H9 (cell line): ENCODE measurements around the gene LRP1B. TPM values are rescaled to one million over a fixed set of nuclear protein-coding genes. Genes with fewer than 3 reads are reported as not detected.

Source experiments
- DNase-seq: peaks from one replicate; pipeline ENCODE4 v3.0.0-alpha.2; 2017
- H2AFZ ChIP-seq: one replicate; pipeline ENCODE4 v1.6.1; 2013; ENCODE audit warnings: mild to moderate bottlenecking, low read length, control low read depth, moderate library complexity
- H2AK5ac ChIP-seq: 2 replicates; pipeline ENCODE4 v1.6.1; 2013; ENCODE audit warnings: low read length, control low read depth, mixed read lengths; ENCODE audit not compliant: insufficient read length
- H2BK120ac ChIP-seq: one replicate; pipeline ENCODE4 v1.6.1; 2013; ENCODE audit warnings: low read depth, mild to moderate bottlenecking, low read length, control low read depth, inconsistent platforms; ENCODE audit not compliant: poor library complexity, severe bottlenecking
- H2BK12ac ChIP-seq: 2 replicates; pipeline ENCODE4 v1.6.1; 2013; ENCODE audit warnings: low read length, control low read depth, mixed read lengths, low read depth; ENCODE audit not compliant: insufficient read length
- H2BK15ac ChIP-seq: 2 replicates; pipeline ENCODE4 v1.6.1; 2013; ENCODE audit warnings: low read depth, low read length, control low read depth
- H2BK20ac ChIP-seq: one replicate; pipeline ENCODE4 v1.6.1; 2013; ENCODE audit warnings: low read depth, mild to moderate bottlenecking, low read length, control low read depth, inconsistent platforms; ENCODE audit not compliant: poor library complexity, severe bottlenecking
- H2BK5ac ChIP-seq: 2 replicates; pipeline ENCODE4 v1.6.1; 2013; ENCODE audit warnings: low read length, control low read depth, mixed read lengths; ENCODE audit not compliant: insufficient read length
- H3K14ac ChIP-seq: 2 replicates; pipeline ENCODE4 v1.6.1; 2013; ENCODE audit warnings: low read length, control low read depth; ENCODE audit not compliant: insufficient read depth
- H3K18ac ChIP-seq: 2 replicates; pipeline ENCODE4 v1.6.1; 2013; ENCODE audit warnings: low read depth, mild to moderate bottlenecking, mixed read lengths, low read length, control low read depth; ENCODE audit not compliant: insufficient read length
- H3K23ac ChIP-seq: 2 replicates; pipeline ENCODE4 v1.6.1; 2013; ENCODE audit warnings: low read length, control low read depth, mixed read lengths, low read depth; ENCODE audit not compliant: insufficient read length
- H3K23me2 ChIP-seq: 2 replicates; pipeline ENCODE4 v1.6.1; 2013; ENCODE audit warnings: low read depth, mild to moderate bottlenecking, mixed read lengths, low read length, control low read depth; ENCODE audit not compliant: insufficient read length, poor library complexity, severe bottlenecking
- H3K27ac ChIP-seq: 2 replicates; pipeline ENCODE4 v1.5.1; 2013; ENCODE audit warnings: low read length, control low read depth, mixed read lengths, low read depth; ENCODE audit not compliant: insufficient read length
- H3K27me3 ChIP-seq: 2 replicates; pipeline ENCODE4 v1.6.1; 2013; ENCODE audit warnings: low read length, control low read depth, inconsistent platforms; ENCODE audit not compliant: insufficient read depth
- H3K4ac ChIP-seq: 2 replicates; pipeline ENCODE4 v1.6.1; 2013; ENCODE audit warnings: low read depth, mild to moderate bottlenecking, control low read depth, inconsistent platforms, low read length, moderate library complexity
- H3K4me1 ChIP-seq: 2 replicates; pipeline ENCODE4 v1.6.1; 2013; ENCODE audit warnings: low read length, control low read depth, inconsistent platforms; ENCODE audit not compliant: insufficient read depth
- H3K4me2 ChIP-seq: 2 replicates; pipeline ENCODE4 v1.6.1; 2013; ENCODE audit warnings: low read length, control low read depth, mixed read lengths; ENCODE audit not compliant: insufficient read length, insufficient read depth
- H3K56ac ChIP-seq: 2 replicates; pipeline ENCODE4 v1.6.1; 2013; ENCODE audit warnings: low read depth, mild to moderate bottlenecking, mixed read lengths, low read length, control low read depth; ENCODE audit not compliant: insufficient read length
- H3K79me1 ChIP-seq: 2 replicates; pipeline ENCODE4 v1.6.1; 2013; ENCODE audit warnings: low read depth, mild to moderate bottlenecking, moderate library complexity, low read length, control low read depth, inconsistent platforms; ENCODE audit not compliant: insufficient read depth, poor library complexity, severe bottlenecking
- H3K79me2 ChIP-seq: 2 replicates; pipeline ENCODE4 v1.6.1; 2013; ENCODE audit warnings: low read length, control low read depth, inconsistent platforms; ENCODE audit not compliant: insufficient read depth
- H3K9ac ChIP-seq: 2 replicates; pipeline ENCODE4 v1.6.1; 2013; ENCODE audit warnings: low read length, control low read depth, mixed read lengths; ENCODE audit not compliant: insufficient read length; ENCODE audit errors: extremely low read depth
- H3K9me3 ChIP-seq: one replicate; pipeline ENCODE4 v1.6.1; 2013; ENCODE audit warnings: low read depth, low read length, inconsistent platforms; ENCODE audit not compliant: control insufficient read depth
- H3T11ph ChIP-seq: one replicate; pipeline ENCODE4 v1.6.1; 2013; ENCODE audit warnings: mild to moderate bottlenecking, low read length, control low read depth, inconsistent platforms
- H4K20me1 ChIP-seq: one replicate; pipeline ENCODE4 v1.6.1; 2013; ENCODE audit not compliant: control insufficient read depth, insufficient read length, insufficient read depth
- H4K5ac ChIP-seq: 2 replicates; pipeline ENCODE4 v1.6.1; 2013; ENCODE audit warnings: low read depth, mild to moderate bottlenecking, mixed read lengths, low read length, control low read depth; ENCODE audit not compliant: insufficient read length
- H4K8ac ChIP-seq: replicated peaks from 2 replicates; pipeline ENCODE4 v1.6.1; 2013; ENCODE audit warnings: low read length, control low read depth, mixed read lengths, low read depth; ENCODE audit not compliant: insufficient read length
- H4K91ac ChIP-seq: 2 replicates; pipeline ENCODE4 v1.6.1; 2013; ENCODE audit warnings: low read depth, mild to moderate bottlenecking, moderate library complexity, mixed read lengths, low read length, control low read depth; ENCODE audit not compliant: insufficient read length
- H3K27ac Mint-ChIP-seq, 3 experiments: 2 replicates in 2 of 3; 3 replicates in 1 of 3; pipeline ENCODE4 v1.8.0; 2020 to 2021; ENCODE audit warnings: mixed read lengths in 3 of 3, mild to moderate bottlenecking in 1 of 3, moderate library complexity in 1 of 3
- H3K27me3 Mint-ChIP-seq: 2 replicates; pipeline ENCODE4 v1.8.0; 2021; ENCODE audit warnings: low read depth, mild to moderate bottlenecking, moderate library complexity, mixed read lengths
- H3K36me3 Mint-ChIP-seq, 3 experiments: 2 replicates in 2 of 3; 3 replicates in 1 of 3; pipeline ENCODE4 v1.8.0; 2020 to 2021; ENCODE audit warnings: low read depth in 3 of 3, mixed read lengths in 3 of 3; ENCODE audit not compliant: insufficient read depth in 1 of 3
- H3K4me1 Mint-ChIP-seq, 2 experiments: 2 replicates each; pipeline ENCODE4 v1.8.0; 2020; ENCODE audit warnings: mixed read lengths in 2 of 2
- H3K4me3 Mint-ChIP-seq, 2 experiments: 2 replicates in 1 of 2; 3 replicates in 1 of 2; pipeline ENCODE4 v1.8.0; 2020 to 2021; ENCODE audit warnings: mild to moderate bottlenecking in 2 of 2, mixed read lengths in 2 of 2, moderate library complexity in 1 of 2
- H3K9me3 Mint-ChIP-seq, 2 experiments: 2 replicates in 1 of 2; 3 replicates in 1 of 2; pipeline ENCODE4 v1.8.0; 2020; ENCODE audit warnings: mild to moderate bottlenecking in 2 of 2, mixed read lengths in 2 of 2, moderate library complexity in 1 of 2
- CTCF ChIP-seq: fragments of 200-600 bp; sonication (generic); conservative IDR thresholded peaks from 3 replicates; pipeline ENCODE4 v1.8.0; 2021; ENCODE audit warnings: antibody characterized with exemption, mild to moderate bottlenecking
- WGBS: extraction: QIAGEN DNeasy Blood & Tissue Kit; methylation state at CpG from one replicate; pipeline ENCODE4 v1.1.7; 2013; ENCODE audit warnings: missing lambda C conversion rate, low lambda C conversion rate, mixed read lengths; ENCODE audit not compliant: insufficient read length; ENCODE audit errors: extremely low coverage; 5-methylcytosine and 5-hydroxymethylcytosine counted together
- total RNA-seq: library from RNA; stranded (reverse); gene quantifications from 2 replicates; pipeline ENCODE4 v1.2.1, GENCODE V29; 2021

Gene LRP1B
- total RNA-seq, 1 experiment from 2014 or later = not detected

GRCh38 chr2:141582213-141582612, 548.6 kb downstream of the LRP1B start:
- Histone ChIP-seq H4K8ac (no peak overlapping the region), H3K4me2 (no peak overlapping the region), H3K4me1 (peaks cover 3% of the 10 kb centered on the region; the same call in 1 of the 2 replicates), H3K23me2 (no peaks in the 10 kb centered on the region), H3K79me2 (no peaks in the 10 kb centered on the region), H2BK12ac (no peak overlapping the region), H3K27me3 (no peaks in the 10 kb centered on the region), H3K27ac (no peak overlapping the region), H2BK5ac (no peak overlapping the region), H2BK20ac (no peak overlapping the region), H3T11ph (peak overlapping the region; percentile 36), H3K79me1 (no peaks in the 10 kb centered on the region), H3K14ac (no peak overlapping the region), H4K20me1 (no peaks in the 10 kb centered on the region), H3K18ac (no peak overlapping the region), H4K5ac (no peak overlapping the region), H3K4ac (no peak overlapping the region), H3K23ac (no peak overlapping the region), H3K56ac (no peak overlapping the region), H2AK5ac (no peak overlapping the region), H4K91ac (no peak overlapping the region), H3K9me3 (no peaks in the 10 kb centered on the region), H3K9ac (no peak overlapping the region), H2BK120ac (no peak overlapping the region), H2AFZ (peak overlapping the region; percentile 40), H2BK15ac (no peak overlapping the region)
- no peaks in the 10 kb centered on the region for H3K27me3 Mint-ChIP-seq
- peak overlapping the region in 2 of 3 experiments; percentile 20 to 48; a peak in 1 of 7 replicates for H3K27ac Mint-ChIP-seq
- no peak overlapping the region for H3K4me3 Mint-ChIP-seq
- no CpG with 5 or more reads among the region's 3 CpGs for WGBS
- H3K36me3 Mint-ChIP-seq = no peaks in the 10 kb centered on the region
- no peak for DNase-seq
- peaks cover 13 to 17% of the 10 kb centered on the region in 2 experiments for H3K4me1 Mint-ChIP-seq
- H3K9me3 Mint-ChIP-seq = no peaks in the 10 kb centered on the region
- TF ChIP-seq CTCF = no peak
